Measurements from ENCODE around the gene ABCD4. TPM values are rescaled to one million over a fixed set of nuclear protein-coding genes. Genes with fewer than 3 reads are reported as not detected.
"Not testable (repeated sequence)": the region's sequence is repeated elsewhere in the genome, so short reads cannot be mapped to it uniquely, and the experiment has no call there.

The ABCD4 gene
- polyA plus RNA-seq, 12 donors, result 42.6 to 84.9 (median 55.7) TPM; not detected in 1

- no peak for DNase-seq
Measured at GRCh38 chr14:74309125-74310022, 6.6 kb upstream of the ABCD4 start.

GRCh38 chr14:74308695-74309094 is 6.0 kb upstream of the ABCD4 start:
- DNase-seq, result no peak

GRCh38 chr14:74302152-74302628 is 544 bp downstream of the ABCD4 start:
- peak; percentile 26 for DNase-seq

- no peak for DNase-seq
Measured at GRCh38 chr14:74301594-74302151, 1.1 kb downstream of the ABCD4 start.

GRCh38 chr14:74299061-74299545 is 3.6 kb downstream of the ABCD4 start:
- DNase-seq, result peak; percentile 9

- DNase-seq, result no peak
Measured at GRCh38 chr14:74297986-74298385, 4.7 kb downstream of the ABCD4 start.

- no peak for DNase-seq
Measured at GRCh38 chr14:74296037-74296467, 6.7 kb downstream of the ABCD4 start.

GRCh38 chr14:74293606-74294005 is 9.1 kb downstream of the ABCD4 start:
- no peak for DNase-seq

- DNase-seq, result no peak
Measured at GRCh38 chr14:74292061-74292460, 10.7 kb downstream of the ABCD4 start.

GRCh38 chr14:74290415-74290814 is 12.3 kb downstream of the ABCD4 start:
- DNase-seq, result no peak

GRCh38 chr14:74289801-74290200 is 12.9 kb downstream of the ABCD4 start:
- no peak for DNase-seq

GRCh38 chr14:74286736-74287135 is 16.0 kb downstream of the ABCD4 start:
- DNase-seq, result no peak

GRCh38 chr14:74281069-74281468 is 21.7 kb downstream of the ABCD4 start:
- DNase-seq, result no peak

GRCh38 chr14:74278080-74278479 is 24.7 kb downstream of the ABCD4 start:
- no peak for DNase-seq

- no peak for DNase-seq
Measured at GRCh38 chr14:74275241-74275841, 27.4 kb downstream of the ABCD4 start.

GRCh38 chr14:74271365-74271764 is 31.4 kb downstream of the ABCD4 start:
- DNase-seq, result no peak

- not testable (repeated sequence) for DNase-seq
Measured at GRCh38 chr14:74270382-74271177, 32.2 kb downstream of the ABCD4 start.

GRCh38 chr14:74267588-74267987 is 35.1 kb downstream of the ABCD4 start:
- DNase-seq, result no peak

GRCh38 chr14:74265301-74265965 is 37.3 kb downstream of the ABCD4 start:
- no peak for DNase-seq

GRCh38 chr14:74263921-74264320 is 38.8 kb downstream of the ABCD4 start:
- DNase-seq, result no peak

GRCh38 chr14:74263181-74263580 is 39.6 kb downstream of the ABCD4 start:
- no peak for DNase-seq

Data from muscle of arm (tissue), 12 donors.